Stimulated activated naive CD8-positive, alpha-beta T cell treated with anti-CD3 and anti-CD28 coated beads, Interleukin-15, Interleukin-2, amounts not matched to agents 100 ng/mL and 50 ng/mL, for 24 hours (primary cell): Measurements from ENCODE around the gene ATOSA.

ENCODE experiments used
- H3K27ac Mint-ChIP-seq: one replicate; pipeline ENCODE4 v1.8.0; 2021; ENCODE audit warnings: mild to moderate bottlenecking, mixed read lengths
- H3K27me3 Mint-ChIP-seq: one replicate; pipeline ENCODE4 v1.8.0; 2021; ENCODE audit warnings: mixed read lengths
- H3K36me3 Mint-ChIP-seq: one replicate; pipeline ENCODE4 v1.8.0; 2021; ENCODE audit warnings: low read depth, mixed read lengths
- H3K4me1 Mint-ChIP-seq: one replicate; pipeline ENCODE4 v1.8.0; 2021; ENCODE audit warnings: low read depth, mixed read lengths
- H3K4me3 Mint-ChIP-seq: one replicate; pipeline ENCODE4 v1.8.0; 2021; ENCODE audit warnings: mild to moderate bottlenecking, mixed read lengths
- H3K9me3 Mint-ChIP-seq: one replicate; pipeline ENCODE4 v1.8.0; 2021; ENCODE audit warnings: mixed read lengths

The ATOSA gene

DNA sequence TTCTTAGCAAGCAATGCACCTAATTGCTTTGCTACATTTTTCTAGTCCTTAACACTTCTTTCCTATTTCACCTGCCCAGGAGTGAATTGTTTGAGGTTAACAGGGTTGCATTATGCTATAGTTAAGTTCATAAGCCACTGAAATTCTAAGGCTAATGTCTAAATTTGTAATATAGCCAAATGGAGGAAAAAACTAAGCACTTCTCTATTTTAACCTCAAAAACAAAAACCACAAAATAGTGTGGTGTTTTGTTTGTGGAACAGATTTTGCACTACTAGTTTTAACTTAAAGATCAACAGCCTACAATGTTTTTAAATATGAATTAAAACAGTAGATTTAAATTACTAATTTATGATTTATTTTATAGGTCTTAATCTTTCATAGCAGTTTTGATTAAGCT, 5.5 kb downstream of the ATOSA start:
- no peaks in the 10 kb centered on the region for H3K9me3 Mint-ChIP-seq
- peaks cover 25% of the 10 kb centered on the region for H3K36me3 Mint-ChIP-seq
- H3K4me1 Mint-ChIP-seq: peaks cover 43% of the 10 kb centered on the region
- H3K27me3 Mint-ChIP-seq: no peaks in the 10 kb centered on the region
- H3K4me3 Mint-ChIP-seq: no peak overlapping the region
- no peak overlapping the region for H3K27ac Mint-ChIP-seq

DNA sequence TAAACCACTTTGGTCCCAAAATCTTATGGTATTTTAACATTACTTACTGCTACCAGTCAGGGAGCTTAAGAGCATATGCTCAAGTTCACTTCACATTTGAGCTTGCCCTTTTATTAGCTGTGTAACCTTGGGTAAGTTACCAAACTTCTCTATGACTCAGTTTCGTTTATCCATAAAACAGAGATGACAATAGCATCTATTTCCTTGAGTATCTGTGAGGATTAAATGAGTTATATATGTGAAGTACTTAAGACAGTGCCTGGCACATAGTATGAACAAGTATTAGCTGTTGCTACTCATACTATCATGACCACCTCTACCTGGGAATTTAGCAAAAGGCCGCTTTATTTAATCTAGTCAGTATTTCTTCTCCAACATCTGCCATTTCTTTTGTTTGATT, 5.9 kb downstream of the ATOSA start:
- Mint-ChIP-seq H3K27ac (no peak overlapping the region), H3K27me3 (no peaks in the 10 kb centered on the region), H3K9me3 (no peaks in the 10 kb centered on the region), H3K4me1 (peaks cover 43% of the 10 kb centered on the region), H3K4me3 (no peak overlapping the region), H3K36me3 (peaks cover 25% of the 10 kb centered on the region)

DNA sequence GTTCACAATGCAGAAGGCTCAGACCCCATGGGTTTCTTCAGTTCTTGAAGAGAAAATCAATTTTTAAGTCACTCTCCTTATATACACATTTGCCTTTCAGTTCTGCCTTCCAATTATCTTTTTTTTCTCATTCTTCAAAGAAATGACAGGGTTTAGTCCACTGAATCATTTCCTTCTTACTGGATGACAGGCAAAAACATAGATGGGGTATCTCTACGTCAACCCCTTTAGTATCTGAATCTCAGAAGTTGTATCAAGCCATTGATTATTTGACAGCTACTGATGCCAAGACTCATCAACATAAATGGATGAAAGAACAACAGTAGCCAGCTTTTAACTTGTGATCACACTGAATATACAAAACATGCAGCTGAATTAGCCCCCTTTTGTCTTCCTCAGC, 6.5 kb downstream of the ATOSA start:
- H3K4me1 Mint-ChIP-seq: peaks cover 50% of the 10 kb centered on the region
- no peak overlapping the region for H3K4me3 Mint-ChIP-seq
- H3K9me3 Mint-ChIP-seq: no peaks in the 10 kb centered on the region
- peaks cover 31% of the 10 kb centered on the region for H3K36me3 Mint-ChIP-seq
- H3K27ac Mint-ChIP-seq: no peak overlapping the region
- H3K27me3 Mint-ChIP-seq: no peaks in the 10 kb centered on the region

GRCh38 chr15:52670087-52670486, 9.1 kb downstream of the ATOSA start:
- peaks cover 39% of the 10 kb centered on the region for H3K36me3 Mint-ChIP-seq
- peaks cover 29% of the 10 kb centered on the region for H3K4me1 Mint-ChIP-seq
- H3K4me3 Mint-ChIP-seq: no peak overlapping the region
- no peak overlapping the region for H3K27ac Mint-ChIP-seq
- H3K27me3 Mint-ChIP-seq: no peaks in the 10 kb centered on the region
- no peaks in the 10 kb centered on the region for H3K9me3 Mint-ChIP-seq

GRCh38 chr15:52668133-52668532, 11.1 kb downstream of the ATOSA start:
- peaks cover 41% of the 10 kb centered on the region for H3K36me3 Mint-ChIP-seq
- peaks cover 24% of the 10 kb centered on the region for H3K4me1 Mint-ChIP-seq
- H3K27me3 Mint-ChIP-seq: no peaks in the 10 kb centered on the region
- H3K4me3 Mint-ChIP-seq: no peak overlapping the region
- no peaks in the 10 kb centered on the region for H3K9me3 Mint-ChIP-seq
- no peak overlapping the region for H3K27ac Mint-ChIP-seq

- H3K36me3 Mint-ChIP-seq: peaks cover 46% of the 10 kb centered on the region
- no peak overlapping the region for H3K27ac Mint-ChIP-seq
- H3K9me3 Mint-ChIP-seq: no peaks in the 10 kb centered on the region
- no peaks in the 10 kb centered on the region for H3K27me3 Mint-ChIP-seq
- H3K4me3 Mint-ChIP-seq: no peak overlapping the region
- H3K4me1 Mint-ChIP-seq: peaks cover 21% of the 10 kb centered on the region
Measured at GRCh38 chr15:52667597-52667996, 11.6 kb downstream of the ATOSA start.

- Mint-ChIP-seq H3K4me1 (peaks cover 33% of the 10 kb centered on the region), H3K36me3 (peaks cover 39% of the 10 kb centered on the region), H3K27ac (no peak overlapping the region), H3K27me3 (no peaks in the 10 kb centered on the region), H3K4me3 (no peak overlapping the region), H3K9me3 (no peaks in the 10 kb centered on the region)
Measured at GRCh38 chr15:52663536-52664294, 15.5 kb downstream of the ATOSA start.

GRCh38 chr15:52661909-52662308, 17.3 kb downstream of the ATOSA start:
- Mint-ChIP-seq H3K4me1 (peaks cover 28% of the 10 kb centered on the region), H3K4me3 (no peak overlapping the region), H3K36me3 (peaks cover 33% of the 10 kb centered on the region), H3K27me3 (no peaks in the 10 kb centered on the region), H3K9me3 (no peaks in the 10 kb centered on the region), H3K27ac (no peak overlapping the region)

DNA sequence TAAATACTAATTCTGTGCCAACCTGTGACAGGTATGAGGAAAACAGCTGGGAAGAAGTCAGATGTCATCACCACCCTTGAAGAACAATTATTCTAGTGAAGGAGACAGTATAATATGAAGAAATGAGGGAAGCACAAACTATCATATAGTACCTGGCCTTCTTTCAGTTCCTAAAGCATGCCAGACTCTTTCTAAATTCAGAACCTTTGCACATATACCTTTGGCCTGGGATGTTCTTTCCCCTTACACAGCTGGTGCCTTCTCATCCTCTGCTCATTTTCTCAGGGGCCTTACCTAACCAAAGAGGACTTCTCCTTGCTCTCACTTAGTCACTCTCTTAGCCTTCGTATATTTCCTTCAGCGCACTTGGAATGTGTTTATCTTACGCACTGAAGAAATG, 19.0 kb downstream of the ATOSA start:
- Mint-ChIP-seq H3K36me3 (peaks cover 22% of the 10 kb centered on the region), H3K4me1 (peaks cover 28% of the 10 kb centered on the region), H3K27me3 (no peaks in the 10 kb centered on the region), H3K4me3 (no peak overlapping the region), H3K27ac (no peak overlapping the region), H3K9me3 (no peaks in the 10 kb centered on the region)

- Mint-ChIP-seq H3K9me3 (no peaks in the 10 kb centered on the region), H3K27me3 (no peaks in the 10 kb centered on the region), H3K36me3 (peaks cover 26% of the 10 kb centered on the region), H3K4me1 (peaks cover 28% of the 10 kb centered on the region), H3K27ac (no peak overlapping the region), H3K4me3 (no peak overlapping the region)
Measured at GRCh38 chr15:52658955-52659354, 20.2 kb downstream of the ATOSA start.

GRCh38 chr15:52657338-52657737, 21.9 kb downstream of the ATOSA start:
- peaks cover 19% of the 10 kb centered on the region for H3K36me3 Mint-ChIP-seq
- H3K4me1 Mint-ChIP-seq: peaks cover 25% of the 10 kb centered on the region
- no peak overlapping the region for H3K27ac Mint-ChIP-seq
- no peak overlapping the region for H3K4me3 Mint-ChIP-seq
- H3K27me3 Mint-ChIP-seq: no peaks in the 10 kb centered on the region
- no peaks in the 10 kb centered on the region for H3K9me3 Mint-ChIP-seq

DNA sequence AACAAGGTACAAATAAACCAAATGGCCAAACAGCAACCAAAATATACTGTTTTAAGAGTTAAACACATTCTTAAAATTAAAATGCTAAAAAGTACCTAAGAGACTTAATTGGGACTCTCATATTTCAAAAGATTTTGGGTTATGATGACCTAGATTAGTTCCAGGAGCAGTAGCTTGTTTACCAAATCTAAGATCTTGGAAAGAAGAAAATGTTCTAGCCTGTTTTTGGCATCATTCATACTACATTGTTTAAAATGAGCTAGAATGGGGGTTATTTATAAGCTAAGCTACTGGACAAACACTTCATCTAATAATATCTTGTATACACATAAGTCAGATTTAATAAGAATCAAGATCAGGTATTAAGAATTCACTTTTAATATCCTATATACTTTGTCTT, 22.8 kb downstream of the ATOSA start:
- Mint-ChIP-seq H3K9me3 (no peaks in the 10 kb centered on the region), H3K27me3 (no peaks in the 10 kb centered on the region), H3K4me1 (peaks cover 24% of the 10 kb centered on the region), H3K4me3 (no peak overlapping the region), H3K36me3 (peaks cover 13% of the 10 kb centered on the region), H3K27ac (no peak overlapping the region)

DNA sequence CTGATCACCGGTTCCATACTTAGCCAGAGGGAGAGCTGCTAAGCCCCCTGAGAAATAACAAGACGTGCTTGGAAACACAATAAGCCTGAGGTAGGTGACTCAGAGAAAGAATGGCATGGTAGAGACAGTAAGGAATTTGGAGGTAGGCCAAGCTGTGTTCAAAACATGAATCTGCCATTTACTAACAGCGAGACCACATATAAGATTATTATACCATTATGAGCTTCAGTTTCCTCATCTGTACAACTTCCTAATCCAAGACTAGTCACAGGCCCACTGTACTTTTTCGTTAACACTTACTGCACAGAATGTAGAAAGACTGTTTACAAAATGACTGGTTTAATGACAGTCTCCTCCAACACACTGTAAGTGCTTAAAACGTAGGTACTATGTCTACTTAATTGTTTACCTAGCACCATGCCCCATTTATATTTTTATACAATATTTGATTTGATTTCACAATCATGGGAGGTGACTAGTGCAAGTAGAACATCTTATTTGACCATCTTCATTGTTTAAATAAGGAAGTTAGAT, 25.7 kb downstream of the ATOSA start:
- Mint-ChIP-seq H3K27ac (no peak overlapping the region), H3K4me3 (no peak overlapping the region), H3K27me3 (no peaks in the 10 kb centered on the region), H3K9me3 (no peaks in the 10 kb centered on the region), H3K4me1 (peaks cover 7% of the 10 kb centered on the region), H3K36me3 (peaks cover 6% of the 10 kb centered on the region)

GRCh38 chr15:52652984-52653383, 26.2 kb downstream of the ATOSA start:
- Mint-ChIP-seq H3K27ac (no peak overlapping the region), H3K4me3 (no peak overlapping the region)

DNA sequence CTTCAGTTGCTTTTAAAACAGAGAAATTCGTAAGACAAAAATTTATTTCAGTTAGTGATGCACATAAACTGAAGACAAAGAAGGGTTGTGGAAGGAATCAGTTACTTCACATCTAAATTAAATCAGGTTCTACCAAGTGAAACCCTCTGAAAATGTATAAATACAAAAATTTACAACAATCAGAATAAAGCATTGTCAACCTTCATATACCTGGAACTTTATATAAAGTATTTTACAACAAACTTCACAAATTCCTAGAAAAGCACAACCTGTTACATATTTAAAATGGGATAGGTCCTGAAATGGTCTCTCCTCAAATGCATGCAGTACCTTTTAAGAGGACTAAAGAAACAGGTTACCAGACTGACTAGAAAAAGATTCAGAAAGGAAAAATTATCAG, 26.9 kb downstream of the ATOSA start:
- Mint-ChIP-seq H3K9me3 (no peaks in the 10 kb centered on the region), H3K27me3 (no peaks in the 10 kb centered on the region), H3K27ac (no peak overlapping the region), H3K36me3 (peaks cover 4% of the 10 kb centered on the region), H3K4me3 (peak overlapping the region; percentile 43), H3K4me1 (peaks cover 4% of the 10 kb centered on the region)

More at GRCh38 chr15:52652984-52653383, 26.2 kb downstream of the ATOSA start:
- peaks cover 4% of the 10 kb centered on the region for H3K4me1 Mint-ChIP-seq
- no peaks in the 10 kb centered on the region for H3K9me3 Mint-ChIP-seq
- peaks cover 4% of the 10 kb centered on the region for H3K36me3 Mint-ChIP-seq
- no peaks in the 10 kb centered on the region for H3K27me3 Mint-ChIP-seq

GRCh38 chr15:52651868-52652267, 27.3 kb downstream of the ATOSA start:
- Mint-ChIP-seq H3K9me3 (no peaks in the 10 kb centered on the region), H3K27ac (no peak overlapping the region), H3K4me3 (peak overlapping the region; percentile 43), H3K4me1 (peaks cover 4% of the 10 kb centered on the region), H3K27me3 (no peaks in the 10 kb centered on the region), H3K36me3 (peaks cover 4% of the 10 kb centered on the region)
